A549 (cell line): ENCODE results near the gene POMGNT2.

ENCODE experiments used
- CHD4 ChIP-seq: fragments of 200-600 bp; sonication (generic); IDR thresholded peaks from 2 replicates; pipeline ENCODE4 v1.6.1; 2016; ENCODE audit warnings: antibody characterized with exemption, mild to moderate bottlenecking, borderline replicate concordance
- POLR2AphosphoS2 ChIP-seq: conservative IDR thresholded peaks from 2 replicates; pipeline ENCODE4 v1.6.1; 2012; ENCODE audit warnings: low read length, improper control_type of control experiment, inconsistent platforms

GRCh38 chr3:43062040-43062563 lies 43.8 kb downstream of the POMGNT2 start:
- TF ChIP-seq CHD4 (no peak), POLR2AphosphoS2 (no peak)
